HepG2 (cell line): ENCODE measurements around the gene OR6S1. TPM values are rescaled to one million over a fixed set of nuclear protein-coding genes. Genes with fewer than 3 reads are reported as not detected.

Experiments
- CENPX ChIP-seq: sonication (generic); formaldehyde crosslinking; IDR thresholded peaks from 2 replicates; pipeline ENCODE4 v1.9.0; 2021; ENCODE audit warnings: mild to moderate bottlenecking, missing genetic modification reagents, moderate library complexity
- ESRRA ChIP-seq: sonication (generic); formaldehyde crosslinking; IDR thresholded peaks from 2 replicates; pipeline ENCODE4 v1.5.1; 2020; ENCODE audit warnings: mild to moderate bottlenecking, low read depth, missing genetic modification reagents
- EZH2 ChIP-seq: conservative IDR thresholded peaks from 2 replicates; pipeline ENCODE4 v1.6.1; 2012; ENCODE audit warnings: mild to moderate bottlenecking, low read depth, low read length, moderate library complexity
- KAT2B ChIP-seq: fragments of 150-350 bp; IDR thresholded peaks from 2 replicates; pipeline ENCODE4 v1.6.1; 2014; ENCODE audit warnings: low read depth, low read length, borderline replicate concordance
- KDM2A ChIP-seq: sonication (generic); formaldehyde crosslinking; IDR thresholded peaks from 2 replicates; pipeline ENCODE4 v1.4.0; 2020; ENCODE audit warnings: low read depth, missing genetic modification reagents, borderline replicate concordance
- KDM3A ChIP-seq: IDR thresholded peaks from 2 replicates; pipeline ENCODE4 v1.6.1; 2018; ENCODE audit warnings: low read depth, missing compliant biosample characterization
- NCOA2 ChIP-seq: sonication (generic); formaldehyde crosslinking; IDR thresholded peaks from 2 replicates; pipeline ENCODE4 v1.8.0; 2022; ENCODE audit warnings: inconsistent platforms
- NFKB2 ChIP-seq: sonication (generic); formaldehyde crosslinking; IDR thresholded peaks from 2 replicates; pipeline ENCODE4 v1.4.0; 2020; ENCODE audit warnings: missing genetic modification reagents, borderline replicate concordance
- NFKBIZ ChIP-seq: IDR thresholded peaks from 2 replicates; pipeline ENCODE4 v1.6.1; 2018; ENCODE audit warnings: missing genetic modification reagents, missing compliant biosample characterization
- RAD21 ChIP-seq: fragments of 450-650 bp; formaldehyde crosslinking; IDR thresholded peaks from 2 replicates; pipeline ENCODE4 v1.5.0; 2020; ENCODE audit warnings: mild to moderate bottlenecking
- SALL1 ChIP-seq: sonication (generic); formaldehyde crosslinking; IDR thresholded peaks from 2 replicates; pipeline ENCODE4 v1.8.0; 2022; ENCODE audit warnings: mild to moderate bottlenecking, missing genetic modification reagents
- ZBTB42 ChIP-seq: sonication (generic); formaldehyde crosslinking; IDR thresholded peaks from 2 replicates; pipeline ENCODE4 v1.5.0; 2020; ENCODE audit warnings: mild to moderate bottlenecking, missing genetic modification reagents
- ZC3H4 ChIP-seq: sonication (generic); formaldehyde crosslinking; IDR thresholded peaks from 2 replicates; pipeline ENCODE4 v1.4.0; 2020; ENCODE audit warnings: missing genetic modification reagents, borderline replicate concordance
- ZFP36L2 ChIP-seq: sonication (generic); formaldehyde crosslinking; IDR thresholded peaks from 2 replicates; pipeline ENCODE4 v1.4.0; 2020; ENCODE audit warnings: missing genetic modification reagents
- ZNF337 ChIP-seq: sonication (generic); formaldehyde crosslinking; IDR thresholded peaks from 2 replicates; pipeline ENCODE4 v1.5.1; 2020; ENCODE audit warnings: missing genetic modification reagents, low read depth, mild to moderate bottlenecking, borderline replicate concordance
- ZNF33A ChIP-seq: sonication (generic); formaldehyde crosslinking; IDR thresholded peaks from 2 replicates; pipeline ENCODE4 v1.5.1; 2020; ENCODE audit warnings: missing genetic modification reagents, mild to moderate bottlenecking, moderate library complexity, borderline replicate concordance
- ZNF780A ChIP-seq: sonication (generic); formaldehyde crosslinking; IDR thresholded peaks from 2 replicates; pipeline ENCODE4 v1.8.0; 2022; ENCODE audit warnings: mild to moderate bottlenecking, missing genetic modification reagents, moderate library complexity
- polyA plus RNA-seq, 8 experiments: library from polyadenylated mRNA; depleted of rRNA in 3 of 8; stranded (reverse) in 7 of 8; unstranded in 1 of 8; fragments of >200 nt; fragmentation: Illumina TruSeq in 4 of 8; extraction: Trizol in 4 of 8; gene quantifications; 2 replicates each; pipeline versions ENCODE4 v1.2.1 to v1.2.3, GENCODE V29; 2011 to 2016; ENCODE audit warnings: low read depth in 4 of 8, missing spikeins in 1 of 8, mixed read lengths in 1 of 8; ENCODE audit not compliant: insufficient read depth in 1 of 8
- total RNA-seq, 5 experiments: library from RNA; depleted of rRNA; stranded (reverse); fragments of >200 nt; fragmentation: Illumina TruSeq; extraction: Trizol; gene quantifications; 2 replicates each; pipeline ENCODE4 v1.2.3, GENCODE V29; 2016; ENCODE audit warnings: low read depth in 1 of 5
- TF ChIP-seq, protein P1 (sequence below): sonication (generic); formaldehyde crosslinking; IDR thresholded peaks from 2 replicates; pipeline ENCODE4 v1.4.0; 2020; ENCODE audit warnings: missing genetic modification reagents
- TF ChIP-seq, protein P2 (sequence below): IDR thresholded peaks from 2 replicates; pipeline ENCODE4 v1.6.1; 2012; ENCODE audit warnings: low read length, improper control_type of control experiment
- TF ChIP-seq, protein P3 (sequence below): IDR thresholded peaks from 2 replicates; pipeline ENCODE4 v1.6.1; 2016; ENCODE audit warnings: mild to moderate bottlenecking, missing biosample characterization, missing genetic modification reagents
- TF ChIP-seq, protein P4 (sequence below): sonication (generic); formaldehyde crosslinking; IDR thresholded peaks from 2 replicates; pipeline ENCODE4 v1.4.0; 2020; ENCODE audit warnings: missing genetic modification reagents
- TF ChIP-seq, protein P5 (sequence below): conservative IDR thresholded peaks from 2 replicates; pipeline ENCODE4 v1.6.1; 2018; ENCODE audit warnings: missing genetic modification reagents

OR6S1 gene
- total and polyA plus RNA-seq, 2 of the 13 experiments (the other 11 are each of a cell fraction or from before 2014, with no cell fraction given) = 0.09 TPM; not detected in 1

DNA sequence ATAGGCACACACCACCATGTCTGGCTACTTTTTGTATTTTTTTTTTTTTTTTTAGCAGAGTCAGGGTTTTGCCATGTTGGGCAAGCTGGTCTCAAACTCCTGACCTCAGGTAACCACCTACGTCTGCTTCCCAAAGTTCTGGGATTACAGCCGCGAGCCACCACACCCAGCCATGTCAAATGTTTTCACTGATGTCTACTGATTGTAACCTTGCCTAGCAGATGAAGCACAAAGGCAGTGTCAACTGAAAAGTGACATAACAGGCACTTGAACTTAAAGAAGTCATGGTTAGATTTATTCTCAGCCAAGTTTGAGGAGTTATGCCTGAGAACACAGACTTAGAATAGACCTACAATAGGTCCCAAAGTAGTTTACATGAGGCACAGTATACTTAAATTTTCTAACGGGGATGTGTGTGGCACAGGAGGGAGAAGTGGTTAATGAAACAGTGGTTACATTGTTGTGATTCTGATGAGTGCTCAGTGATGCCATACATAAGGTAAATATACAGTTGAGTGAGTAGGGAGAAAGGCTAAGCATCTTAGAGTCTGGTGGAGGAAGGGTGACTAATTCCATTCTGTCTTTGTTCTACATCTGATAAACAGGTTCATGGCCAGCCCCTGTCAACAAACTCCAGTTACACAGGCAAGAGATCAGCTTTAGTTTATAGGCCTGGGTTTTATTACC, 30.2 kb upstream of the OR6S1 start (continued):
- TF ChIP-seq KDM2A (CRISPR knock-in tag) (no peak), NFKB2 (no peak), ESRRA (CRISPR knock-in tag) (no peak), KAT2B (no peak), ZC3H4 (CRISPR knock-in tag) (no peak), ZFP36L2 (CRISPR knock-in tag) (no peak), CENPX (CRISPR knock-in tag) (no peak), EZH2 (no peak), ZNF33A (CRISPR knock-in tag) (no peak), SALL1 (peak; percentile 61; the same call in 1 of the 2 replicates), ZNF780A (CRISPR knock-in tag) (no peak), ZNF337 (CRISPR knock-in tag) (no peak), NCOA2 (peak; percentile 93), NFKBIZ (CRISPR knock-in tag) (0 out of 2 replicates have a peak, but pooled peaks have one; percentile 25), KDM3A (CRISPR knock-in tag) (no peak), ZBTB42 (CRISPR knock-in tag) (no peak), RAD21 (CRISPR knock-in tag) (no peak)
- TF ChIP-seq, protein P1, sequence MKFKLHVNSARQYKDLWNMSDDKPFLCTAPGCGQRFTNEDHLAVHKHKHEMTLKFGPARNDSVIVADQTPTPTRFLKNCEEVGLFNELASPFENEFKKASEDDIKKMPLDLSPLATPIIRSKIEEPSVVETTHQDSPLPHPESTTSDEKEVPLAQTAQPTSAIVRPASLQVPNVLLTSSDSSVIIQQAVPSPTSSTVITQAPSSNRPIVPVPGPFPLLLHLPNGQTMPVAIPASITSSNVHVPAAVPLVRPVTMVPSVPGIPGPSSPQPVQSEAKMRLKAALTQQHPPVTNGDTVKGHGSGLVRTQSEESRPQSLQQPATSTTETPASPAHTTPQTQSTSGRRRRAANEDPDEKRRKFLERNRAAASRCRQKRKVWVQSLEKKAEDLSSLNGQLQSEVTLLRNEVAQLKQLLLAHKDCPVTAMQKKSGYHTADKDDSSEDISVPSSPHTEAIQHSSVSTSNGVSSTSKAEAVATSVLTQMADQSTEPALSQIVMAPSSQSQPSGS (CRISPR knock-in tag) = no peak
- TF ChIP-seq, protein P2, sequence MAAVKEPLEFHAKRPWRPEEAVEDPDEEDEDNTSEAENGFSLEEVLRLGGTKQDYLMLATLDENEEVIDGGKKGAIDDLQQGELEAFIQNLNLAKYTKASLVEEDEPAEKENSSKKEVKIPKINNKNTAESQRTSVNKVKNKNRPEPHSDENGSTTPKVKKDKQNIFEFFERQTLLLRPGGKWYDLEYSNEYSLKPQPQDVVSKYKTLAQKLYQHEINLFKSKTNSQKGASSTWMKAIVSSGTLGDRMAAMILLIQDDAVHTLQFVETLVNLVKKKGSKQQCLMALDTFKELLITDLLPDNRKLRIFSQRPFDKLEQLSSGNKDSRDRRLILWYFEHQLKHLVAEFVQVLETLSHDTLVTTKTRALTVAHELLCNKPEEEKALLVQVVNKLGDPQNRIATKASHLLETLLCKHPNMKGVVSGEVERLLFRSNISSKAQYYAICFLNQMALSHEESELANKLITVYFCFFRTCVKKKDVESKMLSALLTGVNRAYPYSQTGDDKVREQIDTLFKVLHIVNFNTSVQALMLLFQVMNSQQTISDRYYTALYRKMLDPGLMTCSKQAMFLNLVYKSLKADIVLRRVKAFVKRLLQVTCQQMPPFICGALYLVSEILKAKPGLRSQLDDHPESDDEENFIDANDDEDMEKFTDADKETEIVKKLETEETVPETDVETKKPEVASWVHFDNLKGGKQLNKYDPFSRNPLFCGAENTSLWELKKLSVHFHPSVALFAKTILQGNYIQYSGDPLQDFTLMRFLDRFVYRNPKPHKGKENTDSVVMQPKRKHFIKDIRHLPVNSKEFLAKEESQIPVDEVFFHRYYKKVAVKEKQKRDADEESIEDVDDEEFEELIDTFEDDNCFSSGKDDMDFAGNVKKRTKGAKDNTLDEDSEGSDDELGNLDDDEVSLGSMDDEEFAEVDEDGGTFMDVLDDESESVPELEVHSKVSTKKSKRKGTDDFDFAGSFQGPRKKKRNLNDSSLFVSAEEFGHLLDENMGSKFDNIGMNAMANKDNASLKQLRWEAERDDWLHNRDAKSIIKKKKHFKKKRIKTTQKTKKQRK = no peak
- TF ChIP-seq, protein P3, sequence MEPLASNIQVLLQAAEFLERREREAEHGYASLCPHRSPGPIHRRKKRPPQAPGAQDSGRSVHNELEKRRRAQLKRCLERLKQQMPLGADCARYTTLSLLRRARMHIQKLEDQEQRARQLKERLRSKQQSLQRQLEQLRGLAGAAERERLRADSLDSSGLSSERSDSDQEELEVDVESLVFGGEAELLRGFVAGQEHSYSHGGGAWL (CRISPR knock-in tag) = no peak
- TF ChIP-seq, protein P4, sequence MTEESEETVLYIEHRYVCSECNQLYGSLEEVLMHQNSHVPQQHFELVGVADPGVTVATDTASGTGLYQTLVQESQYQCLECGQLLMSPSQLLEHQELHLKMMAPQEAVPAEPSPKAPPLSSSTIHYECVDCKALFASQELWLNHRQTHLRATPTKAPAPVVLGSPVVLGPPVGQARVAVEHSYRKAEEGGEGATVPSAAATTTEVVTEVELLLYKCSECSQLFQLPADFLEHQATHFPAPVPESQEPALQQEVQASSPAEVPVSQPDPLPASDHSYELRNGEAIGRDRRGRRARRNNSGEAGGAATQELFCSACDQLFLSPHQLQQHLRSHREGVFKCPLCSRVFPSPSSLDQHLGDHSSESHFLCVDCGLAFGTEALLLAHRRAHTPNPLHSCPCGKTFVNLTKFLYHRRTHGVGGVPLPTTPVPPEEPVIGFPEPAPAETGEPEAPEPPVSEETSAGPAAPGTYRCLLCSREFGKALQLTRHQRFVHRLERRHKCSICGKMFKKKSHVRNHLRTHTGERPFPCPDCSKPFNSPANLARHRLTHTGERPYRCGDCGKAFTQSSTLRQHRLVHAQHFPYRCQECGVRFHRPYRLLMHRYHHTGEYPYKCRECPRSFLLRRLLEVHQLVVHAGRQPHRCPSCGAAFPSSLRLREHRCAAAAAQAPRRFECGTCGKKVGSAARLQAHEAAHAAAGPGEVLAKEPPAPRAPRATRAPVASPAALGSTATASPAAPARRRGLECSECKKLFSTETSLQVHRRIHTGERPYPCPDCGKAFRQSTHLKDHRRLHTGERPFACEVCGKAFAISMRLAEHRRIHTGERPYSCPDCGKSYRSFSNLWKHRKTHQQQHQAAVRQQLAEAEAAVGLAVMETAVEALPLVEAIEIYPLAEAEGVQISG = no peak
- TF ChIP-seq, protein P5, sequence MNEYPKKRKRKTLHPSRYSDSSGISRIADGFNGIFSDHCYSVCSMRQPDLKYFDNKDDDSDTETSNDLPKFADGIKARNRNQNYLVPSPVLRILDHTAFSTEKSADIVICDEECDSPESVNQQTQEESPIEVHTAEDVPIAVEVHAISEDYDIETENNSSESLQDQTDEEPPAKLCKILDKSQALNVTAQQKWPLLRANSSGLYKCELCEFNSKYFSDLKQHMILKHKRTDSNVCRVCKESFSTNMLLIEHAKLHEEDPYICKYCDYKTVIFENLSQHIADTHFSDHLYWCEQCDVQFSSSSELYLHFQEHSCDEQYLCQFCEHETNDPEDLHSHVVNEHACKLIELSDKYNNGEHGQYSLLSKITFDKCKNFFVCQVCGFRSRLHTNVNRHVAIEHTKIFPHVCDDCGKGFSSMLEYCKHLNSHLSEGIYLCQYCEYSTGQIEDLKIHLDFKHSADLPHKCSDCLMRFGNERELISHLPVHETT = no peak
